GM19468 (cell line): ENCODE data around the gene TRPT1.

Experiments
- ATAC-seq: cut with Tn5 transposase; IDR thresholded peaks from one replicate; pipeline ENCODE4 v1.9.1; 2021; ENCODE audit warnings: mild to moderate bottlenecking, moderate library complexity, moderate number of reproducible peaks; ENCODE audit not compliant: unreplicated experiment; ENCODE audit errors: extremely low read depth

TRPT1 gene

DNA sequence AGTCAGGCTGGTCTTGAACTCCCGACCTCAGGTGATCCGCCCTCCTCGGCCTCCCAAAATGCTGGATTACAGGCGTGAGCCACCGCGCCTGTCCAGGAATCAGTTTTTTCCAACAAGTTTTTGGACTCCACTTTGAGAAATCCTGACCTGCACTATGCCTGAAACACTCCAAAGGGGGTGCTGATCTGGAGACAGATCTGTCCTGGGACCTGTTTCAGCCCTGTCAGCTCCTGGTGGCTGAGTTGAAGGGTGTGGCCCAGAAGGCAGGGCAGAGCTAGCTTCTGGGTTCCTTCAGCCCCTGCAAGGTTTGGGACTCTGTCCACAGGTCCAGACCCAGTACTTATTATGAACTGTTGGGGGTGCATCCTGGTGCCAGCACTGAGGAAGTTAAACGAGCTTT lies 5.6 kb upstream of the TRPT1 start:
- no peak for ATAC-seq

DNA sequence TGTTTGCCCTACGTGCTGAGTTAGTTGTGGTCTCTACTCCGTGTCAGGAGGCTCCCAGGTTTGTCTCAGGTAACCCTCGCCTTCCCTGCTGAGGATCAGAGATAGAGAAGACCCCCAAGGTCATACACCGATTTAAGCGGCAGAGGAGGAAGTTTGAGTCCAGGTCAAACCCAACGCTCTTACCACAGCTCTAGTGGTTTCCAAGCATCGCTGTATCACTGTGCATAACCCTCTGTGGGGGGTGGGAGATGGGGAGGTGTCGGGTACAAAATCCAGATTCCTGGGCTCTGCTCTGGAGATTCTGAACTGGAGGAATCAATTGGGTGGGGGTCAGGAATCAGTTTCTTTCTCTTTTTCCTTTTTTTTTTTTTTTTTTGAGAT lies 5.0 kb upstream of the TRPT1 start:
- no peak for ATAC-seq

DNA sequence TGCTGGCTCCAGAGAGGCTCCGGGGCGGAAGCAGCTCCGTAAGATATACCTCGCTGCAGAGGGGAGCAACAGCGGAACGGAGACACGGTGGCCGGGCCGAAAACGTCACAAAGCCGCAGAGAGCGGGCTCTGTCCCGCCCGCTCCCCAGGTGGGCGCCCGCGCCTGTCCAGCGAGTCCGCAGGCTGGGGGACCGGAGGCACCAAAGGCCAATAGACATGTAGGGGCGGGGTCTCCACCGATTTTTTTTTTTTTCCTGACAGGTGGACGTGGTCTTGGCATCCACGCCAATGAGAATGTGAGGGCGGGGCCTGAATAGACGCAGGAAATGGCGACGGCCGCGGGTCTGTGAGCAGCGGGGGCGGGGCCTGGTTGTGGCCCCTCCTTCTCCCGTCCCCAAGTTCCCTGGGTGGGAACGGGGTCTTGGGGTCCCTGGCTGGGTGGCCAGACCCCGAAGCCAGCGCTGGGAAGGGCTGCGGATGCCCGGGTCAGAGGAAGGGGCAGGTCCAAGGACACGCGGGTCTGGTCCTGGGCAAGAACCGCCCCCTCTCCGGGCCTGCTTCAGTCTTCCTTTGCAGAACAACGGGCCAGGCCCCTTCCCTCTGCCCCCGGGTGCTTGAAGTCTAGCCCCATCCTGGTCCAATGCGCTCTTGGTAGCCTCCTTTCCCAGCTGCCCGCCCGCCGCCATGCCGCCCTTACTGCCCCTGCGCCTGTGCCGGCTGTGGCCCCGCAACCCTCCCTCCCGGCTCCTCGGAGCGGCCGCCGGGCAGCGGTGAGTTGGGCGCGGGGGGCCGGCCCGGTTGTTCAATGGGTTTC lies 4.4 kb upstream of the TRPT1 start, which contains the start of gene DNAJC4:
Gene DNAJC4, plus strand, starts transcription at position 378 of the 814 bp plus-strand sequence. Its CDS starts 307 bp downstream, at position 685.
- peak; percentile 15 for ATAC-seq

DNA sequence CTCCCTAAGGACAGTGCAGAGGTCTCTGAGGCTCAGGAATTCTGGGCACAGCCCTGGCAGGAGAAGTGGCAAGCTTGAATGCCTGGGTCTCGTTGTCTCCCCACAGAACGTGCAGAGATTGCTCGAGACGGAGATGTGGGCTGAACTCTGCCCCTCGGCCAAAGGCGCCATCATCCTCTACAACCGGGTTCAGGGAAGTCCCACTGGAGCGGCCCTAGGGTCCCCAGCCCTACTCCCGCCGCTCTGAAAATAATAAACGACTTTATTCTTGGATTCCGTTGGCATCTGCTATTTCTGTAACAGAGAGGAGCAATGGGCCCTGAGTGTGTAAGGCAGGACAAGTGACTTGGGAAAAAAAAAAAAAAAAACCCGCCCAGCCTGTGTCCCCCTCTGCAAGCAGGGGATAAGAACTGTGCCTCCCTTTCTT lies 3.8 kb upstream of the TRPT1 start:
- no peak for ATAC-seq

DNA sequence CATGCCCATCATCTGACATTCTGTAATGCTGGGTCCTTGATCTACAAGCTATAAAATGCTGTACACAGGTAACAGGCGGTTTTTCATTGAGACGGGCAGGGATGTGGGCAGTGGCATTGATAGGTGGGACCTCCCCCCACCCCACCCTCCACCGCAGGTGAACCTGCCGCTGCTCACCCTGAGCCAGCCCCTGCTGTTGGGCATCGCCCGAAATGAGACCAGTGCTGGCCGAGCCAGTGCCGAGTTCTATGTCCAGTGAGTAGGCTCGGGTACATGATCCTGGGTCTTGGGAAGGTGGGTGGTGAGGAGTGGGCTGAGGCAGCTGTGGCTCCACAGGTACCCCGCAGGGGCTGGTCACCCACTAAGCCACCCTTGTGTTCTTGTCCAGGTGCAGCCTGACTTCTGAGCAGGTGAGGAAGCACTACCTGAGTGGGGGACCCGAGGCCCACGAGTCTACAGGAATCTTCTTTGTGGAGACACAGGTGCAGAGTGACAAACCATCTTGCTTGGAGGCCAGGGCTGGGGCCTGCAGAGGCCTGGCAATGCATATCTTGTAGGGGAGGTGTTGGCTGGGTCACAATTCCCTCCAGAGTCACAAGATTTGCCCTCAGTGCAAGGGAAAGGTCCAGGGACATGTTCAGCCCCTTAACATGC lies 3.2 kb upstream of the TRPT1 start:
- ATAC-seq = no peak

DNA sequence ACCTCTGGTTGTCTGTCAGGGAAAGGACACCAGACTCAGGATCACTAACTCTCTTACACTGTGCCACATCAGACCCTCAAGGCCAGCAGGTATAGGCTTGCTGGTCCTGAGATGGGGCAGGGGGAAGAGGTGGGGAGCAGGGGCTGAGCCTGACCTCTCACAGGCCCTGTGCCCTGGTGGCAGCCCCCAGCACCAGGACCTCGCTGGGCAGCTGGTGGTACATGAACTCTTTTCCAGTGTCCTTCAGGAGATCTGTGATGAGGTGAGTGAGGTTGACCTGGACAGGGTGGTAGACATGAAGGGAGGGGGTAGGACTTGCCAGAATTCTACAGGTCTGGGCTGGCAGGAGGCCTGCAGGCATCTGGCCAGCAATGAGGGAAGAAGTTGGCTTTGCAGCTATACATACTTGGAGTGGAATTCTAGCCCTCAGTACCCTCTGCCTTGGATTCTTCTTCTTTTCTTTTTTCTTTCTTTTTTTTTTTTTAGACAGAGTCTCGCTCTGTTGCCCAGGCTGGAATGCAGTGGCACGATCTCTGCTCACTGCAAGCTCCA lies 1.5 kb upstream of the TRPT1 start:
- ATAC-seq = no peak

DNA sequence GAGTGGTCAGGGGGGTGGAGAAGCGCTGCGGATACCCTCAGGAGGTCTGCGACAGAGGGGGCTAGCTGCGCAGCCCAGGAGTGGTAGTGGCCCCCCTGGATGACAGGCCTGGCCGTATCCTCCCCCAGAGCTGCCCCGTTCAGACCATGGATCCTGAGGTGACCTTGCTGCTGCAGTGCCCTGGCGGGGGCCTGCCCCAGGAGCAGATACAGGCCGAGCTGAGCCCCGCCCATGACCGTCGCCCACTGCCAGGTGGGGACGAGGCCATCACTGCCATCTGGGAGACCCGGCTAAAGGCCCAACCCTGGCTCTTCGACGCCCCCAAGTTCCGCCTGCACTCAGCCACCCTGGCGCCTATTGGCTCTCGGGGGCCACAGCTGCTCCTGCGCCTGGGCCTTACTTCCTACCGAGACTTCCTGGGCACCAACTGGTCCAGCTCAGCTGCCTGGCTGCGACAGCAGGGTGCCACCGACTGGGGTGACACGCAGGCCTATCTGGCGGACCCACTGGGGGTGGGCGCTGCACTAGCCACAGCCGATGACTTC lies 593 bp upstream of the TRPT1 start:
- no peak for ATAC-seq

DNA sequence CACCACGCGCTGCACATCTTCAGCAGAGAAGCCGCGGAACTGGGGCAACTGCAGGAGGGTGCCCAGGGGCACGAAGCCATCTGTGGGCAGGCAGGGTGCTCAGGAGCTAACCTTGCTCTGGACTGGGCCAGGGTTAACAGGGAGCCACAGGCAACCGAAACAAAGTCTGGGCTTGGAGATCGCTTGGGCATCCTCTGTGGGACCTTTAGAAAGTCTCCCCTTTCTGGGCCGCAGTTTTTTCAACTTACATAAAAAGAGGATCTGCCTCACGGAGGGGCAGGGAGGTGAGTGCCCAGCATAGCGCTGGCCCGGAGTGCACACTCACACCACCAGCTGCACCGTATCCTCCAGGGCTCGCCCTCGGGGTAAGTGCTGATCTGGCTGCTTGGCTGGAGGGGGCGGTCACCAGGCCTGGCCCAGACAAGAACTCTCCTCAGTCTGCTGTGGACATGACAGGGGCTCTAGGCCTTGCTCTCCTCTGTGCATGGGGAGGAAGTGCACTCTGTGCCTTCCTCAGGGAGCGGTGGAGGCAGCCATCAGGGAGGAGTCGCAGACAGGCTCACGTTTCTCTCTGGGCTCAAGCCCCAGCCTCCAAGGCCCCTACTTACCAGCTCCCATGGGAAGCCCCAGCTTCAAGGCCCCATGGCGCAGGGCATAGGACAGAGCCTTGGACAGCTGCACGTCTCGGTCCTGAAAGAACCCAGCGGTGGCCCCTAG lies 937 bp downstream of the TRPT1 start:
- ATAC-seq = no peak

DNA sequence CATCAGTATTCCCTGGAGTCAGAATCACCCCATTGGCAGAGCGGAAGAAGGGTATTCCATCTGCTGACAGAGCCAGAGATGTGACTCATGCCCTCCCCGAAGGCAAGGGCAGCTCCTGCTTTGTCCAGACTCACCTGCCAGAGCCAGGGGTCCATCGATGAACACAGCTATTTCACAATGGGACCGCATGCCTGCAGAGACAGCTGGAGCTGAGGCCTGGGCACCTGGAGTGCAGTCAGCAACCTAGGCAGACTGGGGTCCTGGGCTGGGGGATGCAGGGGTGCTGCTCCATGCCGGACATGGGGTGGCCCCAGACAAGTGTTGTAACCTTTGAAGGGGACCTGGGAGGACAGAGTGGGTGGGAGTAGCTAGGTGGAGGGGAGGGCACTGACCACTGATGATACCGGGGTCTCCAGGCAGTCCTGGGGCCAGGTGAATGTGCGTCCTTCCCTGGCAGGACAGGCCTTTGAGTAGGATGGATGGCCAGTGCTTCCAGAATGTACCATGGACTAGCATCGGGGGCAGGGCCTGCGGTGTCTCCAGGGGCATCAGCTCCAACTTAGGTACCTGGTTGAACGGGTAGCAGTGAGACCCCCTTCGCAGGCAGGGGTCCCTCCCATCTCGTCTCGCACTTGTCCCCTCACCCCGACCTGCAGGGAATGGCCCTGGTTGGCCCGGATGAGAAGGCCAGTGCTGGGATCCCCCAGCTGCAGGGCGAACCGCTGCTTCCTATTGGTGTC lies 1.7 kb downstream of the TRPT1 start:
- no peak for ATAC-seq

DNA sequence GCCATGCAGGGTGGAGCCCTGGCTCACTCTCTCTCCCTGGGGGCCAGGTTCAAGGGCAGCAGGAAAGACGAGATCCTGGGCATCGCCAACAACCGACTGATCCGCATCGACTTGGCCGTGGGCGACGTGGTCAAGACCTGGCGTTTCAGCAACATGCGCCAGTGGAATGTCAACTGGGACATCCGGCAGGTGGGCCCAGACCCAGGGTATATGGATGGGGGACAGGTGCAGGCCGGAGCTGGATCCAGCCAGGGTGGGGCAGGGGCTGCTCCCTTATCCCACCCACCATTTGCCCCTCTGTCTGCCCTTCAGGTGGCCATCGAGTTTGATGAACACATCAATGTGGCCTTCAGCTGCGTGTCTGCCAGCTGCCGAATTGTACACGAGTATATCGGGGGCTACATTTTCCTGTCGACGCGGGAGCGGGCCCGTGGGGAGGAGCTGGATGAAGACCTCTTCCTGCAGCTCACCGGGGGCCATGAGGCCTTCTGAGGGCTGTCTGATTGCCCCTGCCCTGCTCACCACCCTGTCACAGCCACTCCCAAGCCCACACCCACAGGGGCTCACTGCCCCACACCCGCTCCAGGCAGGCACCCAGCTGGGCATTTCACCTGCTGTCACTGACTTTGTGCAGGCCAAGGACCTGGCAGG lies 2.9 kb downstream of the TRPT1 start:
- ATAC-seq = no peak

DNA sequence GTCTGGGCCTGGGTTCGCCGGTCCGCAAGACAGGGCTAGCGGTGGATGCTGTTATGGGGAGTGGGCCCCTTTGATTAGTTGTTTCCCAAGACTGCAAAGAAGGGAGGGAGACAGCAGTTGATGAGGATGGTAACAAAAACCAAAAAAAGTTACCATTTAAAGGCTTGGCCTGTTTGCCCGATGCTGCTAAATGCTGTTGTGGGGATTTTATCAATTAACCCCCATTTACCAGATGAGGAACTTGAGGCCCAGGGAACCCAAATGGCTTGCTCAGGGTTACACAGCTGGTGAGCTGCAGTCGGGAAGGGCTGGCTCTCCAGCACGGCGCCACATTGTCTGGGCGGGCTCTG lies 3.4 kb downstream of the TRPT1 start:
- ATAC-seq = no peak

DNA sequence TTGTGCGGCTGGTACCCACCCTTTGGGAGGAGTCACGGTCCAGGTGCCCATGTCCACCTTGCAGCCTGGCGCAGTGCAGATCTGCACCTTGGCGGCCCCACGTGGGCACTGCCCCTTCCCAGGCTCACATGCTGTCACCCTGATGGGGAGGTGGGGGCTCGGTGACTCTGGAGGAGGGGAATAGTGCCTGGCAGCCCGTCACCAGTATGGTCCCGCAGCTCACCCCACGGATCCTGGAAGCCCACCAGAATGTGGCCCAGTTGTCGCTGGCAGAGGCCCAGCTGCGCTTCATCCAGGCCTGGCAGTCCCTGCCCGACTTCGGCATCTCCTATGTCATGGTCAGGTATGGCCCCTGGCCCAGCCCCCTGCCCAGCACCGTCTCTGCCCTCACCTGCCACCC lies 5.2 kb downstream of the TRPT1 start:
- ATAC-seq = no peak

DNA sequence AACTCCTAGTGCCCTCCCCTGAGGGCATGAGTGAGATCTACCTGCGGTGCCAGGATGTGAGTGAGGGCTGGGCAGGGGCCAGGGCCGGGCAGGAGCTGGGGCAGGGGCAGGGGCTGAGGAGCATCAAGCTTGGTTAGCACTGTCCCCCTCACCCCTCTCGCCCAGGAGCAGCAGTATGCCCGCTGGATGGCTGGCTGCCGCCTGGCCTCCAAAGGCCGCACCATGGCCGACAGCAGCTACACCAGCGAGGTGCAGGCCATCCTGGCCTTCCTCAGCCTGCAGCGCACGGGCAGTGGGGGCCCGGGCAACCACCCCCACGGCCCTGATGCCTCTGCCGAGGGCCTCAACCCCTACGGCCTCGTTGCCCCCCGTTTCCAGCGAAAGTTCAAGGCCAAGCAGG lies 5.7 kb downstream of the TRPT1 start:
- ATAC-seq = no peak

DNA sequence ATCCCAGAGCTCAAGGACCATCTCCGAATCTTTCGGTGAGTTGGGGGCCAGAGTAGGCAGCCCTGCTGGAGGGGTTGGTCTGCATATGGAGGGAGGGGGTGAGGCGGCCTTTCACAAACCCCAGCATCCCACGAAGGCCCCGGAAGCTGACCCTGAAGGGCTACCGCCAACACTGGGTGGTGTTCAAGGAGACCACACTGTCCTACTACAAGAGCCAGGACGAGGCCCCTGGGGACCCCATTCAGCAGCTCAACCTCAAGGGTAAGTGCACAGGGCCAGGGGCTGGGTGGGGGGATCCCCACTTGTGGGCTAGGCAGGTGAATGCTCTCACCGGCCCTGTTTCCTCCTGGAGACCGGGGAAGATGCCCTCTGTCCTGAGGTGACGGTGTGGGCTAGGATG lies 6.2 kb downstream of the TRPT1 start:
- no peak for ATAC-seq

DNA sequence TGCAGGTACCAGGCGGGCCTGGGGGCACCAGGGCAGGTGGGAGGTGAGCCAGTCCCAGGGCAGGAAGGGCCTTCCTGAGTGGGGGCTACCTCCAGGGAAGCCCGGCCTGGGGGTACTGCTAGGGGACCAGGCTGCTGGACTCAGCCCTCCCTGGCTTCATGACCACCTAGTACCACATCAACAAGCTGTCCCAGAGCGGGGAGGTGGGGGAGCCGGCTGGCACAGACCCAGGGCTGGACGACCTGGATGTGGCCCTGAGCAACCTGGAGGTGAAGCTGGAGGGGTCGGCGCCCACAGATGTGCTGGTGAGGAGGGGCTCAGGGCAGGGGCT lies 6.7 kb downstream of the TRPT1 start:
- ATAC-seq = no peak

DNA sequence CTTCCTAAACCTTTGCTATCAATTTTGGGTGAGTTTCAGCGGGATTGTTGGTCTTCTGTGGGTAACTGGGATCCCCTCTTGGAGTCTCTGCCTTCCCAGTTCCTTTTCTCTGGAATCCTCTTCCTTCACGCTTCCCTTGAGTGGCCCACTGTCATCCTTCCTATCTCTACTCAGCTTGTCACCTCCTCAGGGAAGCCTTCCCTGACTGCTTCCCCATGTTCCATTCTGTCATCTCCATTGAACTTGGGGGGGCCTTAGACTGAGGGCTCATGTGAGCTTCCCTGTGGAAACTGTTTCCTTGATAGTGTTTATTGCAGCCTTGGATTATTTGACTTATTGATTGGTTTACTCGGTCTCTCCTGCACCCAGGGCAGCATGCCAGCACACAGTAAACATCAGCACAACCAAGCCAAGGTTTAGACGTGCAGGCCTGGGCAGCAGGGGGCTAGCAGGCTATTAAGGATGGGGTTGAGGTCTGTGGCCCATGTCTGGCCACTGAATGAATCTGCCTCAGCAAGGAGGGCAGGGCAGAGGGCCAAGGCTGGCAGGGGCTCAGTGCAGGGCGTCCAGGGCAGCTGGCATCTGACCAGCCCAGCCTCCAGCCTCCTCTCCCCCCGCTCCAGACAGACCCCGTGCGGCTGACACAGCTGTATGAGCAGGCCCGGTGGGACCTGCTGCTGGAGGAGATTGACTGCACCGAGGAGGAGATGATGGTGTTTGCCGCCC lies 7.2 kb downstream of the TRPT1 start:
- ATAC-seq = no peak

DNA sequence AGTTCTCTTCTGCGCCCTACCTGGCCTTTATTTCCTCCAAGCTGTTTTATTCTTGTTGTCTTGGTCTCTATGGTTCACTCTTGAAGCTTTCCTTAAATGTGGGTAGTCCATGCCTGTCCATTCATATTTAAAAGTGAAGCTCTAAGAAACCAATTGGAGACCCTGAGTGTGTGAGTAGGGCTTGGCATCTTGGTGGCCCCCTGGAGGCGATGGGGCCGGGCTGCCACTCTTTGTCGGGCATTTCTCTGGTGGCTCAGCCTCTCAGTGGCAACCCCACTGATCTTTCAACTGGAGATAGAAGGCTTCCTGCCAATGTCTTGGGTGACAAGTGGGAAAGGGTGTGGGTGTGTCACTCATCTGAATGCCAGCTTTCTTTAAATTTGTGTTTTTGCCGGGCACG lies 9.1 kb downstream of the TRPT1 start:
- no peak for ATAC-seq

DNA sequence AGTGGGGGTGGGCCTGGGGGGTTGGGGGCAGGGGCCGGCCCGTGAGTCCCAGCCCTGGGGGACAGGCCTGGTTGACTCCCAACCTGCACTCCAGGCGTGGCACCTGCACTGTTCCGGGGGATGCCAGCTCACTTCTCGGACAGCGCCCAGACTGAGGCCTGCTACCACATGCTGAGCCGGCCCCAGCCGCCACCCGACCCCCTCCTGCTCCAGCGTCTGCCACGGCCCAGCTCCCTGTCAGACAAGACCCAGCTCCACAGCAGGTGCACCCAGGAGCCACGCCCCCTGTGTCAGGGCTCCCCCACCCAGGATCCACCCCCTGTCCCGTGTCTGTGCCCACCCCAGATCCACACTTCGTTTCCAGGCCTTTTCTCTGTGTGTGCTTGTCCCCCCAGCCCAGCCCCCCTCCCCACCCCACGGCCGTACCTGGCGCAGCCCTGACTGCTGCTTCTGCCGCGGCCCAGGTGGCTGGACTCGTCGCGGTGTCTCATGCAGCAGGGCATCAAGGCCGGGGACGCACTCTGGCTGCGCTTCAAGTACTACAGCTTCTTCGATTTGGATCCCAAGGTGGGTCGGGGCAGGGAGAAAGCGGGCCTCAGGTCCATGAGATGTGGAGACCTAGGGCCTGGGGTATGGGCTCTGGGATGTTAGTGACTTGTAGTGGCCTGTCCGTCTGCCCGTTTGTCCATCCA lies 14.7 kb downstream of the TRPT1 start:
- ATAC-seq = no peak
